ENCODE measurements around the gene KRT13.

Gene KRT13

DNA sequence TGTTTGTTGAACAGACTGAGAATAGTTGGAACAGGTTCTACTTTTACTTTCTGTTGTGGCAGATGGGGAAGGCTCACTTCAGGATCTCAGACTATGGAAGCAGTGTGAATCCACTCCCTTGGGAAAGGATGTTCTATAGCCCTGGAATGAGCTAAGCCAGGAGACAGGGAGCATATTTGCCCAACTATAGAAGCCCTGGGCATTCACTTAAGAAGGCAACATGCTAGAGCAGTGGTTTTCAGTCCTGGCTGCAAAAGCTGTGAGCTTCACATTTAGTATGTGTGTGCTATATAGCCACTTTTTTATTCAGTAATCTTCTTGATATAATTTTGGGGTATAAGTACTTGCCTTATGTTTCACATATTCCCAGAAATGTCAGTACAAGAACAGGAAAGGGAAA, 37.1 kb downstream of the KRT13 start:
- no peak overlapping the region for H3K4me3 ChIP-seq (ENCODE audit: low read depth, low read length)
- no peak for DNase-seq (ENCODE audit: low read depth)
- no peak for TF ChIP-seq CTCF (IDR thresholded peaks at IDR 0.05; ENCODE audit: insufficient read depth, low read depth, low read length, missing control alignments)

DNA sequence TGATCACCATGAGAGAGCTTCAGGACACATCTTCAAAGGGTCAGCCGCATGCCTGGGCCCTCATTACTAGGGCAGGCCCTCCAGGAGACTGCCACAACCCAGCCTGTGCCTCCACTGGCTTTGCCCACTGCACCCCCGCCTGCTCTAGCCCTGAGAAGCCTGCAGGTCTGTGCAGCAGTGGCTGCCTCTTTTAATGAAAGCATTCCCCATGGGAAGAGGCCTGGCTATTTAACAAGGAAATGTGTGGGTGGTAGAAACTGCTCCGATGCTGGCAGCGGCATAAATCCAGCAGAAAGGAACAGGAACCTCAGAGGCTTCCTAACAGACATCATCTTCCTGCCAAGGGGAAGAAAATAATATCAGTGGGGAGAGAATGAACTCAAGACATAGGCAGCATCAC, 37.9 kb downstream of the KRT13 start:
- DNase-seq (ENCODE audit: low read depth), result no peak
- no peak for TF ChIP-seq CTCF (IDR thresholded peaks at IDR 0.05; ENCODE audit: insufficient read depth, low read depth, low read length, missing control alignments)
- no peak overlapping the region for H3K4me3 ChIP-seq (ENCODE audit: low read depth, low read length)

GRCh38 chr17:41466988-41467387, 38.4 kb downstream of the KRT13 start, which contains the start of gene KRT32:
TSS of gene KRT32 (minus strand) at chr17:41467386. CDS start at chr17:41467325, 61 bp downstream.
- DNase-seq (ENCODE audit: low read depth), result no peak
- H3K4me3 ChIP-seq (ENCODE audit: low read depth, low read length), result no peak within 1 kb of the TSS
- TF ChIP-seq CTCF (IDR thresholded peaks at IDR 0.05; ENCODE audit: insufficient read depth, low read depth, low read length, missing control alignments), result no peak

DNA sequence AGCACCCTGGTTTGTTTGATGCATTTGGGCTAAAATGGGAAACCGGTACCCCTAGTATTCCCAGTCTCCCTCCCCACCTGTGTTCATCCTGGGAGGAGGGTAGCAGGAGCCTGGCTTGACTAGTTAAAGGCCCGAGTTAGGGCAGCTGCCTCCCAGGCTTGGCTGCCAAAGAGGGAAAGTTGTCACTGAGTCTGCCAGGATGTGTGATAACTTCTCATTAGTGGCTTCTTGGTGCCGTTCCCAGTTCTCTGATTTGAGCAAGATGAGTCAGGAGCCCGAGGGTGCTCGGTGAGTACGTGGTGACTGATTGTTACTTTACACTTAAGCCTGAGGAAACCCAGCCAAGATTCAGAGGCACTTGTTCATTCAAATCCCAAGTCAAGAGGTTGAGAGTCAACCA, 40.7 kb downstream of the KRT13 start:
- no peak for DNase-seq (ENCODE audit: low read depth)
- H3K4me3 ChIP-seq (ENCODE audit: low read depth, low read length), result no peak overlapping the region
- TF ChIP-seq CTCF (IDR thresholded peaks at IDR 0.05; ENCODE audit: insufficient read depth, low read depth, low read length, missing control alignments), result no peak

- no peak for TF ChIP-seq CTCF (IDR thresholded peaks at IDR 0.05; ENCODE audit: insufficient read depth, low read depth, low read length, missing control alignments)
- H3K4me3 ChIP-seq (ENCODE audit: low read depth, low read length), result no peak overlapping the region
- no peak for DNase-seq (ENCODE audit: low read depth)
These were observed 41.2 kb downstream of the KRT13 start for GRCh38 chr17:41464173-41464572.

GRCh38 chr17:41463746-41464145, 41.7 kb downstream of the KRT13 start:
- H3K4me3 ChIP-seq (ENCODE audit: low read depth, low read length), result no peak overlapping the region
- TF ChIP-seq CTCF (IDR thresholded peaks at IDR 0.05; ENCODE audit: insufficient read depth, low read depth, low read length, missing control alignments), result no peak
- no peak for DNase-seq (ENCODE audit: low read depth)

DNA sequence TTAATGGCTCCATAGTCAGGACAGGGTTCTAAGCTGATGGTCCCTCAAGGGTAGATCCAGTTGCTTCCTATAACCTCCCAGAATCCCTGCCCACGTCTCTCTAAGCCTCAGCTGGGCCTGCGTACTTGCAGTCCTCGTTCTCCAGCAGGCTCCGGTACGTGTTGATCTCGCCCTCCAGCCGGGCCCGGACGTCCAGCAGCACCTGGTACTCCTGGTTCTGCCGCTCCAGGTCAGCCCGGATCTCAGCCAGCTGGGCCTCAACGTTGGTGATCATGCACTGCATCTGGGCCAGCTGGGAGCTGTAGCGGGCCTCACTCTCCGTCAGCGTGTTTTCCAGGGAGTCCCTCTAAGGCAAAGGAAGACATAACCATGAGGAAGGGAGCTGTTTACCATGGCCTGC, 42.7 kb downstream of the KRT13 start:
- H3K4me3 ChIP-seq (ENCODE audit: low read depth, low read length), result no peak overlapping the region
- DNase-seq (ENCODE audit: low read depth), result no peak
- no peak for TF ChIP-seq CTCF (IDR thresholded peaks at IDR 0.05; ENCODE audit: insufficient read depth, low read depth, low read length, missing control alignments)
